Measurements from ENCODE around the gene BOK. TPM values are rescaled to one million over a fixed set of nuclear protein-coding genes. Genes with fewer than 3 reads are reported as not detected.

The BOK gene
- total and polyA plus RNA-seq, 4 donors = 11.8 to 44.3 (median 29.1) TPM

- H3K27me3 ChIP-seq (ENCODE audit: control insufficient read depth in 3 of 3, insufficient read depth in 3 of 3, low read length in 2 of 3) = no peaks in the 10 kb centered on the region
- no peak for ATAC-seq (ENCODE audit: insufficient read depth, low FRiP score)
- no peak overlapping the region for H3K27ac ChIP-seq (ENCODE audit: low read depth in 1 of 2, low read length in 1 of 2)
- WGBS, 2 donors = 59 to 79% methylated on average over 10 of the region's 10 CpGs
- no peak overlapping the region for H3K9ac ChIP-seq (ENCODE audit: insufficient read depth in 1 of 2, low read length in 2 of 2)
- no peak for TF ChIP-seq CTCF (IDR thresholded peaks at IDR 0.05; ENCODE audit: control extremely low read depth, extremely low read depth)
- peaks cover 0 to 10% (median 3%) of the 10 kb centered on the region in 4 donors for H3K36me3 ChIP-seq (ENCODE audit: control insufficient read depth in 4 of 4, insufficient read depth in 4 of 4, low read length in 4 of 4)
- no peaks in the 10 kb centered on the region for H3K9me3 ChIP-seq (ENCODE audit: control insufficient read depth in 4 of 4, insufficient read depth in 3 of 4, low read length in 3 of 4)
- DNase-seq = no peak
- no peak overlapping the region for H3K4me3 ChIP-seq
- peaks cover 0 to 44% (median 8%) of the 10 kb centered on the region in 5 donors for H3K4me1 ChIP-seq (ENCODE audit: control insufficient read depth in 5 of 5, insufficient read depth in 5 of 5, low read length in 5 of 5)
These were observed 50.3 kb downstream of the BOK start for GRCh38 chr2:241608881-241609280.

- Histone ChIP-seq H3K27me3 (ENCODE audit: control insufficient read depth in 3 of 3, insufficient read depth in 3 of 3, low read length in 2 of 3) (no peaks in the 10 kb centered on the region), H3K4me1 (ENCODE audit: control insufficient read depth in 5 of 5, insufficient read depth in 5 of 5, low read length in 5 of 5) (peaks cover 0 to 47% (median 8%) of the 10 kb centered on the region in 5 donors), H3K36me3 (ENCODE audit: control insufficient read depth in 4 of 4, insufficient read depth in 4 of 4, low read length in 4 of 4) (peaks cover 0 to 9% (median 3%) of the 10 kb centered on the region in 4 donors), H3K4me3 (peak overlapping the region; percentile 45), H3K9me3 (ENCODE audit: control insufficient read depth in 4 of 4, insufficient read depth in 3 of 4, low read length in 3 of 4) (no peaks in the 10 kb centered on the region), H3K9ac (ENCODE audit: insufficient read depth in 1 of 2, low read length in 2 of 2) (peak overlapping the region in 1 of 2 donors; percentile 46), H3K27ac (ENCODE audit: low read depth in 1 of 2, low read length in 1 of 2) (peak overlapping the region; percentile 63 to 84)
- TF ChIP-seq CTCF (IDR thresholded peaks at IDR 0.05; ENCODE audit: control extremely low read depth, extremely low read depth) = peak; percentile 53
- 7 to 12% methylated on average over 56 to 76 of the region's 76 CpGs for WGBS, 2 donors
- ATAC-seq (ENCODE audit: insufficient read depth, low FRiP score) = peak; percentile 96
- DNase-seq = peak; percentile 81 to 90 (median 90)
These were observed 51.6 kb downstream of the BOK start for GRCh38 chr2:241609859-241610793.

GRCh38 chr2:241611062-241611461 lies 52.5 kb downstream of the BOK start:
- Histone ChIP-seq H3K9me3 (ENCODE audit: control insufficient read depth in 4 of 4, insufficient read depth in 3 of 4, low read length in 3 of 4) (no peaks in the 10 kb centered on the region), H3K27ac (ENCODE audit: low read depth in 1 of 2, low read length in 1 of 2) (peak overlapping the region in 1 of 2 donors; percentile 50), H3K27me3 (ENCODE audit: control insufficient read depth in 3 of 3, insufficient read depth in 3 of 3, low read length in 2 of 3) (no peaks in the 10 kb centered on the region), H3K4me1 (ENCODE audit: control insufficient read depth in 5 of 5, insufficient read depth in 5 of 5, low read length in 5 of 5) (peaks cover 0 to 47% (median 9%) of the 10 kb centered on the region in 5 donors), H3K9ac (ENCODE audit: insufficient read depth in 1 of 2, low read length in 2 of 2) (no peak overlapping the region), H3K36me3 (ENCODE audit: control insufficient read depth in 4 of 4, insufficient read depth in 4 of 4, low read length in 4 of 4) (peaks cover 0 to 5% (median 1%) of the 10 kb centered on the region in 4 donors), H3K4me3 (no peak overlapping the region)
- ATAC-seq (ENCODE audit: insufficient read depth, low FRiP score) (no peak), DNase-seq (no peak)
- no peak for TF ChIP-seq CTCF (IDR thresholded peaks at IDR 0.05; ENCODE audit: control extremely low read depth, extremely low read depth)
- 95 to 97% methylated on average over 13 of the region's 13 CpGs for WGBS, 2 donors

All from lung (tissue), 12 donors.